Heart left ventricle (tissue), 13 donors: ENCODE results near the gene FAM151A.

Experiments used
- CTCF ChIP-seq, 12 donors: fragments of 200-600 bp; sonication (generic) in 4 of 12; IDR thresholded peaks; one replicate each; pipeline versions ENCODE4 v1.5.0 to v1.8.0; 2018 to 2022; ENCODE audit warnings: antibody characterized with exemption in 12 of 12, mild to moderate bottlenecking in 5 of 12
- POLR2A ChIP-seq, 2 donors: fragments of 450-650 bp; IDR thresholded peaks; one replicate each; pipeline ENCODE4 v1.6.1; 2017; ENCODE audit warnings: antibody characterized with exemption in 2 of 2, mild to moderate bottlenecking in 2 of 2, moderate library complexity in 2 of 2
- donor health status: ischemic (EF 13 %, LVEDD 7.1; RV severe dilation, severe dysfunction).
- donor health status: DM: no; HTN: yes; CAD: no.
- donor health status: DM: no; HTN: no; CAD: no.
- donor health status: ischemic (EF 25% LVEDD 6.9; RV normal size, moderate dysfunction).
- donor health status: ischemic (EF 25% LVEDD 5.7; RV mildly dilated, moderate dysfunction).
- donor health status: ischemic (EF 35%, LVEDD 5.7; RV mildly dilated, moderate dysfunction).
- donor health status: nonischemic (EF 11% LVEDD 7.7; RV severe dilation, severe dysfunction).
- donor health status: DM: yes; HTN: yes; CAD: no.
- donor health status: PGD.
- donor health status: ischemic (EF 29% LVEDD 5.4; RV normal size, mild dysfunction).
- donor health status: nonischemic (EF 23%, LVEDD 6.1; RV moderate dilation, normal function).

GRCh38 chr1:54611621-54612020 lies 11.7 kb downstream of the FAM151A start:
- TF ChIP-seq CTCF (IDR thresholded peaks at IDR 0.05): no peak
- no peak for TF ChIP-seq POLR2A (IDR thresholded peaks at IDR 0.05)
